ENCODE measurements around the gene APOO. TPM values are rescaled to one million over a fixed set of nuclear protein-coding genes. Genes with fewer than 3 reads are reported as not detected.

Gene APOO
- total RNA-seq, 2 donors from 2014 or later: 7.5 to 9.9 TPM

- Histone ChIP-seq H3K4me3 (no peak overlapping the region), H3K36me3 (replicated peaks in 1 of 2; ENCODE audit: insufficient read depth in 1 of 2, low read depth in 2 of 2) (no peaks in the 10 kb centered on the region), H3K27ac (no peak overlapping the region), H3K4me1 (no peaks in the 10 kb centered on the region), H3K27me3 (no peaks in the 10 kb centered on the region), H3K9me3 (no peaks in the 10 kb centered on the region)
- 93 to 100% methylated on average over 1 to 4 of the region's 4 CpGs for WGBS, 2 donors
- ATAC-seq (no peak), DNase-seq (no peak)
- intact Hi-C loops (cut with DNase I): no loop called here
- TF ChIP-seq, protein P1, sequence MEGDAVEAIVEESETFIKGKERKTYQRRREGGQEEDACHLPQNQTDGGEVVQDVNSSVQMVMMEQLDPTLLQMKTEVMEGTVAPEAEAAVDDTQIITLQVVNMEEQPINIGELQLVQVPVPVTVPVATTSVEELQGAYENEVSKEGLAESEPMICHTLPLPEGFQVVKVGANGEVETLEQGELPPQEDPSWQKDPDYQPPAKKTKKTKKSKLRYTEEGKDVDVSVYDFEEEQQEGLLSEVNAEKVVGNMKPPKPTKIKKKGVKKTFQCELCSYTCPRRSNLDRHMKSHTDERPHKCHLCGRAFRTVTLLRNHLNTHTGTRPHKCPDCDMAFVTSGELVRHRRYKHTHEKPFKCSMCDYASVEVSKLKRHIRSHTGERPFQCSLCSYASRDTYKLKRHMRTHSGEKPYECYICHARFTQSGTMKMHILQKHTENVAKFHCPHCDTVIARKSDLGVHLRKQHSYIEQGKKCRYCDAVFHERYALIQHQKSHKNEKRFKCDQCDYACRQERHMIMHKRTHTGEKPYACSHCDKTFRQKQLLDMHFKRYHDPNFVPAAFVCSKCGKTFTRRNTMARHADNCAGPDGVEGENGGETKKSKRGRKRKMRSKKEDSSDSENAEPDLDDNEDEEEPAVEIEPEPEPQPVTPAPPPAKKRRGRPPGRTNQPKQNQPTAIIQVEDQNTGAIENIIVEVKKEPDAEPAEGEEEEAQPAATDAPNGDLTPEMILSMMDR (IDR thresholded peaks at IDR 0.05): no peak
- no peak for TF ChIP-seq POLR2A (IDR thresholded peaks at IDR 0.05)
Observed at GRCh38 chrX:23926015-23926414, 18.3 kb upstream of the APOO start.

GRCh38 chrX:23919706-23920320 lies 12.1 kb upstream of the APOO start:
- no peak for TF ChIP-seq POLR2A (IDR thresholded peaks at IDR 0.05)
- TF ChIP-seq, protein P1 (IDR thresholded peaks at IDR 0.05): peak in 1 of 7 experiments; percentile 22
- H3K36me3 ChIP-seq (replicated peaks in 1 of 2; ENCODE audit: insufficient read depth in 1 of 2, low read depth in 2 of 2): no peaks in the 10 kb centered on the region
- 50 to 79% methylated on average over 7 to 9 of the region's 9 CpGs for WGBS, 2 donors
- no peak overlapping the region for H3K4me3 ChIP-seq
- no peak overlapping the region for H3K27ac ChIP-seq
- H3K4me1 ChIP-seq: no peaks in the 10 kb centered on the region
- H3K9me3 ChIP-seq: no peaks in the 10 kb centered on the region
- intact Hi-C loops (cut with DNase I): no loop called here
- H3K27me3 ChIP-seq: no peaks in the 10 kb centered on the region
- DNase-seq: peak in 2 of 4 donors; percentile 9 to 15
- ATAC-seq: no peak

- no peaks in the 10 kb centered on the region for H3K9me3 ChIP-seq
- no peak overlapping the region for H3K27ac ChIP-seq
- H3K4me1 ChIP-seq: no peaks in the 10 kb centered on the region
- no peaks in the 10 kb centered on the region for H3K27me3 ChIP-seq
- no peak for DNase-seq
- no peak overlapping the region for H3K4me3 ChIP-seq
- 78 to 83% methylated on average over 1 of the region's 1 CpG for WGBS, 2 donors
- intact Hi-C loops (cut with DNase I): no loop called here
- H3K36me3 ChIP-seq (replicated peaks in 1 of 2; ENCODE audit: insufficient read depth in 1 of 2, low read depth in 2 of 2): no peaks in the 10 kb centered on the region
- no peak for ATAC-seq
- TF ChIP-seq, protein P1 (IDR thresholded peaks at IDR 0.05): no peak
- no peak for TF ChIP-seq POLR2A (IDR thresholded peaks at IDR 0.05)
Observed at GRCh38 chrX:23919148-23919547, 11.4 kb upstream of the APOO start.

DNA sequence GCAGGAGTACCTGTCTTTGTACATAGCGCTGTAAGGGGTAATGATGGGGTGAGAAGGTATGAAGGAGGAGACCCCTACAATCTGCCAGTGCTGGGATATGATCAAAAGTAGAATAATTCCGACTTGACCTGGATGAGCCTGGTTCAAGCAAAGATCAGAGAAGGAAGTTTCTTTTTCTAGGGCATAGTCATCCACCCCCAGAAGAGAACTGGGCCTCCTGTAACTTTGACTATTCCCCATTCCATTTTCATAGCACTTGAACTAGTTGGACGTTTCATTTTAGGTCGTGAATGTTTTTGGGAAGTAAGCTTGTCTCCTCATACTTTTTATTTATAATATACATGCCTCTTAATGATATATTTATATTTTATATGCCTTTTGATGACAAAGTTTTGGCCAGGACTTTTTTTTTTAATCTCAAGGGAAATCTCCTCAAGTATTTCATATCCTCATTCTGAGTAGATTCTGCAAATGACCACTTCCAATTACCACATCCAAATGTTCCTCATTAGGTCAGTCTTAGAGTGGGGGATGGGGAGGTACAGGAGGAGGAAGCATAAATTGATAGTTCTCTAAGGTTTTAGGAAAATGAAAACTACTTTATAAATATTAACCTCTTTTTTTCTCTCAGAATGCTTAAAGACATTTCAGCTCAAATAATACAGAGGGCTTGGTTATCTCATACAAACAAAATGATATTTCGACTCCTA lies 3.5 kb upstream of the APOO start:
- 68 to 77% methylated on average over 5 of the region's 5 CpGs for WGBS, 2 donors
- TF ChIP-seq, protein P1 (IDR thresholded peaks at IDR 0.05): no peak
- no peak for TF ChIP-seq POLR2A (IDR thresholded peaks at IDR 0.05)
- intact Hi-C loops (cut with DNase I): no loop called here
- ATAC-seq (no peak), DNase-seq (no peak)
- Histone ChIP-seq H3K27ac (no peak overlapping the region), H3K36me3 (replicated peaks in 1 of 2; ENCODE audit: insufficient read depth in 1 of 2, low read depth in 2 of 2) (no peaks in the 10 kb centered on the region), H3K27me3 (no peaks in the 10 kb centered on the region), H3K9me3 (no peaks in the 10 kb centered on the region), H3K4me1 (peaks cover 12% of the 10 kb centered on the region), H3K4me3 (no peak overlapping the region)
